ENCODE data around the gene ARHGEF12. TPM values are rescaled to one million over a fixed set of nuclear protein-coding genes. Genes with fewer than 3 reads are reported as not detected.

Gene ARHGEF12
- polyA plus RNA-seq, 1 experiment, result 16.9 TPM

GRCh38 chr11:120484722-120485121 is 148.5 kb downstream of the ARHGEF12 start:
- ChIA-PET CTCF (no interaction called here), POLR2A (no interaction called here)
- TF ChIP-seq, protein P1, sequence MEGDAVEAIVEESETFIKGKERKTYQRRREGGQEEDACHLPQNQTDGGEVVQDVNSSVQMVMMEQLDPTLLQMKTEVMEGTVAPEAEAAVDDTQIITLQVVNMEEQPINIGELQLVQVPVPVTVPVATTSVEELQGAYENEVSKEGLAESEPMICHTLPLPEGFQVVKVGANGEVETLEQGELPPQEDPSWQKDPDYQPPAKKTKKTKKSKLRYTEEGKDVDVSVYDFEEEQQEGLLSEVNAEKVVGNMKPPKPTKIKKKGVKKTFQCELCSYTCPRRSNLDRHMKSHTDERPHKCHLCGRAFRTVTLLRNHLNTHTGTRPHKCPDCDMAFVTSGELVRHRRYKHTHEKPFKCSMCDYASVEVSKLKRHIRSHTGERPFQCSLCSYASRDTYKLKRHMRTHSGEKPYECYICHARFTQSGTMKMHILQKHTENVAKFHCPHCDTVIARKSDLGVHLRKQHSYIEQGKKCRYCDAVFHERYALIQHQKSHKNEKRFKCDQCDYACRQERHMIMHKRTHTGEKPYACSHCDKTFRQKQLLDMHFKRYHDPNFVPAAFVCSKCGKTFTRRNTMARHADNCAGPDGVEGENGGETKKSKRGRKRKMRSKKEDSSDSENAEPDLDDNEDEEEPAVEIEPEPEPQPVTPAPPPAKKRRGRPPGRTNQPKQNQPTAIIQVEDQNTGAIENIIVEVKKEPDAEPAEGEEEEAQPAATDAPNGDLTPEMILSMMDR (IDR thresholded peaks at IDR 0.05; ENCODE audit: insufficient read depth, low read depth, low read length), result no peak
- DNase-seq (ENCODE audit: low read depth), result no peak
- no peak overlapping the region for H3K4me3 ChIP-seq (ENCODE audit: low read depth, low read length)
- no peaks in the 10 kb centered on the region for H3K27me3 ChIP-seq (ENCODE audit: control insufficient read depth, insufficient read depth, low read length)
- peaks cover 5% of the 10 kb centered on the region for H3K36me3 ChIP-seq (ENCODE audit: control insufficient read depth, insufficient read depth, low read length)

DNA sequence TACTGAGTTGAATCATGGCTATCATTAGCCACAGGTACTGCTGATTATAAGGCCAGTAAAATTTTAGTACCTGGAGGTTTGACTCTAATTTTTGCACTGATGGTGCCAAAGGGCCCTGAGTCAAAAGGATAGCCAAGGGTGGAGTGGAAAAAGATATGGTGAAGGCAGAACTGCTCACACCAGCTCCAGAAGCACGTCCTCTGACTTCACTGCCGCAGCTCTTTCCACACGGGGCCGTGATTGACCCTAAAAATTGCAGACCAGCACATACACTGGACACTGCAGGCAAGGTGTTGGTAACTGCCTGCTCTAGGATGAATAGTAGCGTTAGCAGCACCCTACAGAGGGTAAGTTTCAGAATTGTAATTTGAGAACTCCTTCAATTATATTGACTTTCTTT is 149.9 kb downstream of the ARHGEF12 start:
- Histone ChIP-seq H3K36me3 (ENCODE audit: control insufficient read depth, insufficient read depth, low read length) (peaks cover 5% of the 10 kb centered on the region), H3K4me3 (ENCODE audit: low read depth, low read length) (no peak overlapping the region), H3K27me3 (ENCODE audit: control insufficient read depth, insufficient read depth, low read length) (no peaks in the 10 kb centered on the region)
- ChIA-PET CTCF (interaction anchor here (1.1 kb wide), 1 partner anchor 61 kb away, joined by 3 read pairs; no protein-coding TSS in a partner anchor), POLR2A (no interaction called here)
- TF ChIP-seq, protein P1 (IDR thresholded peaks at IDR 0.05; ENCODE audit: insufficient read depth, low read depth, low read length), result no peak
- no peak for DNase-seq (ENCODE audit: low read depth)

- ChIA-PET POLR2A (no interaction called here), CTCF (interaction anchor here (0.6 to 1.3 kb wide), 6 partner anchors 9 to 154 kb away, joined by 3 to 4 read pairs (median 3); partner anchors contain the start of gene GRIK4)
- no peak for DNase-seq (ENCODE audit: low read depth)
- Histone ChIP-seq H3K36me3 (ENCODE audit: control insufficient read depth, insufficient read depth, low read length) (peaks cover 4% of the 10 kb centered on the region), H3K27me3 (ENCODE audit: control insufficient read depth, insufficient read depth, low read length) (no peaks in the 10 kb centered on the region), H3K4me3 (ENCODE audit: low read depth, low read length) (no peak overlapping the region)
- TF ChIP-seq, protein P1 (IDR thresholded peaks at IDR 0.05; ENCODE audit: insufficient read depth, low read depth, low read length), result no peak
These were observed 153.6 kb downstream of the ARHGEF12 start for GRCh38 chr11:120489799-120490198.

DNA sequence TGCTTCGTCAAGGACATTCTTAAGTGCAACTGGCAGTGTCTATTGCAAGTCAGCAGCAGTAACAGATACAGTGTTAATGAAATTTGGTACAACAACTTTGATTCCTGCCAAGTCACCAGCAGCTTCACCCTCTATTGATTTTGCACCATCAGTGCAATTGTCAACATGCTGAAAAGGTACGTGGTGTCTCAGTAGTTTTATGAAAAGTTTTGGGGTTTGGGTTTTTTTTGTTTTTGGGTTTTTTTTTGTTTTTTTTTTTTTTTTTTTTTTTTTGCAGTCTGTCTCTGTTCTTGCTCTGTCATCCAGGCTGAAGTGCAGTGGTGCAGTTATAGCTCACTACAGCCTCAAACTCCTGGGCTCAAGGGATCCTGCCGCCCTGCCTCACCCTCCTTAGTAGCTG is 156.3 kb downstream of the ARHGEF12 start:
- no peaks in the 10 kb centered on the region for H3K27me3 ChIP-seq (ENCODE audit: control insufficient read depth, insufficient read depth, low read length)
- no peaks in the 10 kb centered on the region; the same call in 1 of the 2 replicates for H3K36me3 ChIP-seq (ENCODE audit: control insufficient read depth, insufficient read depth, low read length)
- CTCF ChIA-PET, result interaction anchor here (0.7 kb wide), 1 partner anchor 433 kb away, joined by 3 read pairs; no protein-coding TSS in a partner anchor
- H3K4me3 ChIP-seq (ENCODE audit: low read depth, low read length), result no peak overlapping the region
- no peak for DNase-seq (ENCODE audit: low read depth)
- TF ChIP-seq, protein P1 (IDR thresholded peaks at IDR 0.05; ENCODE audit: insufficient read depth, low read depth, low read length), result no peak
- POLR2A ChIA-PET, result no interaction called here

DNA sequence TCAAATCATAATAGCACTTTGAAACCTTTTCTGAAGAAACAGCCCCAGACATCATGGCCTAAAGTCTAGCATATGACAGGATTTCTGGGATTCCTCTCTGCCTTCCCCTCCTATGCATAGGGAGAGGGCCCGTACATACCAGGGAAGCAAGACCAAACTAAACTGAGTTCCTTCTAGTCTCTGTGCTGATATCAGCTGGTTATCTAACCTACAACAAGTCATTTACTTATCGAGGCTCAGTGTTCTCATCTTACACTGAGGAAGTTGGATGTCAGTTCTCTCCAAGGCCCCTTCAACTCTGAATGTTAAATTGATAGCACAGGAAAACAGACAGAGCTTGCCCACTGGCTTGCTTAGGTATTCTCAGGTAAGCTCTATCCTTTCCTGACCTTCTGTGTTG is 158.4 kb downstream of the ARHGEF12 start:
- DNase-seq (ENCODE audit: low read depth), result no peak
- no peaks in the 10 kb centered on the region for H3K36me3 ChIP-seq (ENCODE audit: control insufficient read depth, insufficient read depth, low read length)
- no peak overlapping the region for H3K4me3 ChIP-seq (ENCODE audit: low read depth, low read length)
- ChIA-PET POLR2A (no interaction called here), CTCF (interaction anchor here (0.9 to 1.4 kb wide), 3 partner anchors 15 to 190 kb away, joined by 3 to 4 read pairs (median 3); partner anchors contain the start of gene GRIK4)
- TF ChIP-seq, protein P1 (IDR thresholded peaks at IDR 0.05; ENCODE audit: insufficient read depth, low read depth, low read length), result no peak
- H3K27me3 ChIP-seq (ENCODE audit: control insufficient read depth, insufficient read depth, low read length), result no peaks in the 10 kb centered on the region

Measured in BJ (cell line).